ENCODE data around the gene DRD3.

Gene DRD3

DNA sequence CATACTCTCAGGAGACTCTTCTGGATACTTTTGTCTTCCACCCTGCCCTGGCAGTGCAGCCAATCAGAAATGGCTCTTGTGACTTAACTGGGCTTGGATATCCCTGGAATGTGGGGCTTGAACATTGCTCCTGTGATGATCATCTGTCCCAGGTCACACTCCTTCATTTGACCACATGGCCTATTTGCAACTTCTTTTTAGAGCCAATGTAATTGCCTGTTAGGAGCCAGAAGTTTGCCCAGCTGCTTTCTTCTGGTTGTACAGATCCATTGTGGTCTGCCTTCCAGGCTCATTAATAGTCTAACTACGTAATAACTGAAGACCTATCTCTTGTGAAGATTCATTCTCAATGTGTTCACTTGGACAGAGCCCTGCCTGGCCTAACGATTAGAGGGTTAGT is 92.5 kb downstream of the DRD3 start:
- no peak for DNase-seq (ENCODE audit: low read depth)
- TF ChIP-seq, protein P1, sequence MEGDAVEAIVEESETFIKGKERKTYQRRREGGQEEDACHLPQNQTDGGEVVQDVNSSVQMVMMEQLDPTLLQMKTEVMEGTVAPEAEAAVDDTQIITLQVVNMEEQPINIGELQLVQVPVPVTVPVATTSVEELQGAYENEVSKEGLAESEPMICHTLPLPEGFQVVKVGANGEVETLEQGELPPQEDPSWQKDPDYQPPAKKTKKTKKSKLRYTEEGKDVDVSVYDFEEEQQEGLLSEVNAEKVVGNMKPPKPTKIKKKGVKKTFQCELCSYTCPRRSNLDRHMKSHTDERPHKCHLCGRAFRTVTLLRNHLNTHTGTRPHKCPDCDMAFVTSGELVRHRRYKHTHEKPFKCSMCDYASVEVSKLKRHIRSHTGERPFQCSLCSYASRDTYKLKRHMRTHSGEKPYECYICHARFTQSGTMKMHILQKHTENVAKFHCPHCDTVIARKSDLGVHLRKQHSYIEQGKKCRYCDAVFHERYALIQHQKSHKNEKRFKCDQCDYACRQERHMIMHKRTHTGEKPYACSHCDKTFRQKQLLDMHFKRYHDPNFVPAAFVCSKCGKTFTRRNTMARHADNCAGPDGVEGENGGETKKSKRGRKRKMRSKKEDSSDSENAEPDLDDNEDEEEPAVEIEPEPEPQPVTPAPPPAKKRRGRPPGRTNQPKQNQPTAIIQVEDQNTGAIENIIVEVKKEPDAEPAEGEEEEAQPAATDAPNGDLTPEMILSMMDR (IDR thresholded peaks at IDR 0.05; ENCODE audit: control insufficient read depth, insufficient read depth, low read depth, low read length, missing control alignments) = no peak
- no peak overlapping the region for H3K4me3 ChIP-seq (ENCODE audit: control insufficient read depth, low read depth, low read length)

DNA sequence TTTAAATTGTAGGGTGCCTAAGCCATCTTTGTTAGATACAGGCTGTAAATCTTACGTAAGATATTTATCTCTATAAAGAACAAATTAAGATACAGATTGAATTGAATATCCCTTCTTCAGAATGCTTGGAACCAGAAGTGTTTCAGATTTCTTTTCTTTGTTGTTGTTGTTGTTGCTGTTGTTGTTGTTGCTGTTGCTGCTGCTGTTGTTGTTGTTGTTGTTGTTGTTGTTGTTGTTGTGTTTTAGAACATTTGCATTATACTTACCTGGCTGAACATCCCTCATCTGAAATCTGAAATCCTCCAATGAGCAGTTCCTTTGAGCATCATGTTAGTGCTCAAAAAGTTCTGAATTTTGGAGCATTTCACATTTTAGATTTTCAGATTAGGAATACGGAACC is 95.7 kb downstream of the DRD3 start:
- TF ChIP-seq, protein P1 (IDR thresholded peaks at IDR 0.05; ENCODE audit: control insufficient read depth, insufficient read depth, low read depth, low read length, missing control alignments) = no peak
- no peak overlapping the region for H3K4me3 ChIP-seq (ENCODE audit: control insufficient read depth, low read depth, low read length)
- DNase-seq (ENCODE audit: low read depth) = no peak

DNA sequence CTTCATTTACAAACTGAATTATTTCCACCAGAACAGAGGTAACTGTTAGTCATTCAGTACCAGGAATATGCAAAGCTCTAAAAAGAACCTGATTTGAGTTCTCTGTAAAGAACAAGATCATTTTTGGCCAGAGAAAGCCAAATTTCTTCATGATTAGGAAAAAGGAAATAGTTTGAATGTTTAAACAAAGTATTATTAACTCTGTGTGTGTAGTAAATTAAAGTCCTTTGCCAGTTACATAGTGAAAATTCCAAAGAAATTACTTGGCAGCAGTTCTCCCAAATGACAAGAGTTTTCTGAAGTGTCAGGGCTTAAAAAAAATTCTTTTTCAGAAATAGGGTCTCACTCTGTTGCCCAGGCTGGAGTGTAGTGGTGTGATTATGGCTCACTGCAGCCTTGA is 97.8 kb downstream of the DRD3 start:
- H3K4me3 ChIP-seq (ENCODE audit: control insufficient read depth, low read depth, low read length) = no peak overlapping the region
- TF ChIP-seq, protein P1 (IDR thresholded peaks at IDR 0.05; ENCODE audit: control insufficient read depth, insufficient read depth, low read depth, low read length, missing control alignments) = no peak
- DNase-seq (ENCODE audit: low read depth) = no peak

DNA sequence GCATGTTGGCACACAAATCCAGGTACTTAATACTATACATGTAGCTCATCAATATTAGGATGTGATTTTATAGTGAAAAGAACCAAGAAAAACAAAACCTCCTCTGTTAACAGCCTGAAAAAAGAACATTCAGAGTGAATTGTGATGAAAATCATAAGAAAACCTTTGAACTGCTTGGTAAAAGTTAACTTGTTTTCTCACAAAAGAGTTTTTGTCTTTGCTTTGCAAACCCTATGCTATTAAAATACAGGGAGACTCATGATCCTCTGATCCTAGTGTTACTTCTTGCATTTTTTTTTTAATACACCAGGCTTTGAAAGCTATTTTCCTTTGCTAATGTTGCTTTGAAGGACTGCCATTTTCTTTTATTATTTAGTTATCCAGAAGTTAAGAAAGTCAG is 98.7 kb downstream of the DRD3 start:
- TF ChIP-seq, protein P1 (IDR thresholded peaks at IDR 0.05; ENCODE audit: control insufficient read depth, insufficient read depth, low read depth, low read length, missing control alignments) = no peak
- no peak overlapping the region for H3K4me3 ChIP-seq (ENCODE audit: control insufficient read depth, low read depth, low read length)
- no peak for DNase-seq (ENCODE audit: low read depth)

DNA sequence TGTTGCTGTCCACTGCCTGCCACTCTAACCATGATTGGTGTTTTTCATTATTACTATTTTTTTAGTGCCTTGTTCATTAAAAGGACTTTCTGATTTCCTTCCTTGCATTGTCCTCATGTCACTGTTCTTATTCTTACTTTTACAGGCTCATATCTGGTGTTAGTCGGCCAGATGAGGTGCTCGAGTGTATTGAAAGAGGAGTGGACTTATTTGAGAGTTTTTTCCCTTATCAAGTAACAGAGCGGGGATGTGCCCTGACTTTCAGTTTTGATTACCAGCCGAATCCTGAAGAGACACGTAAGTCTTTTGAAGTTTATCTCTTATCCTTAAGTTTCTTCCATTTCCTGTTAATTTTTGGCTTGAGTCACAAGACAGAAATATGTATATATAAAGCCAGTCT is 99.1 kb downstream of the DRD3 start:
- TF ChIP-seq, protein P1 (IDR thresholded peaks at IDR 0.05; ENCODE audit: control insufficient read depth, insufficient read depth, low read depth, low read length, missing control alignments) = no peak
- DNase-seq (ENCODE audit: low read depth) = no peak
- no peak overlapping the region for H3K4me3 ChIP-seq (ENCODE audit: control insufficient read depth, low read depth, low read length)

DNA sequence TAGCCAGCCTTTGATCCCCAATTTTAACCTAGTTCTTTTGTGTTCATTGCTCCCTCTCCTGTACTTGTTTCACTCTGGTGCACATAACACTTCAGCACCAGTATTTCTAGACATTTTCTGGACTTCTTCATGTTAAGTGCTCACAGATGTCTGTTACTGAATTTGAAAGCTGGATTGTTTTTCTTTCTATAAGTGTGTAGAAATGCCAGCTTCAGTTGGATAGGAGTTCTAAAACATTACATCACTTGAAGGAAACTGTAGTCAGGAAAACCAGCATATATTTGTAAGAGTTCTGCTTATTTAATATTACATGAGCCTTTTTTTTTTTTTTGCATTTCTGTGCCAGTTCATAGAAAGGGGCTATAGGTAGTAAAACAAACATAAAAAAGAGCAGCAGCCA is 100.7 kb downstream of the DRD3 start:
- no peak for DNase-seq (ENCODE audit: low read depth)
- TF ChIP-seq, protein P1 (IDR thresholded peaks at IDR 0.05; ENCODE audit: control insufficient read depth, insufficient read depth, low read depth, low read length, missing control alignments) = no peak
- H3K4me3 ChIP-seq (ENCODE audit: control insufficient read depth, low read depth, low read length) = no peak overlapping the region

Data from AG09309 (cell line).